UCSD-AML1 (cell line): ENCODE data around the gene COPE.
"Not testable (repeated sequence)": the region's sequence is repeated elsewhere in the genome, so short reads cannot be mapped to it uniquely, and the experiment has no call there.

Source experiments
- DNase-seq: peaks from one replicate; lab custom pipeline; 2025; ENCODE audit not compliant: unreplicated experiment; lab: John Stamatoyannopoulos, UW

COPE gene

DNA sequence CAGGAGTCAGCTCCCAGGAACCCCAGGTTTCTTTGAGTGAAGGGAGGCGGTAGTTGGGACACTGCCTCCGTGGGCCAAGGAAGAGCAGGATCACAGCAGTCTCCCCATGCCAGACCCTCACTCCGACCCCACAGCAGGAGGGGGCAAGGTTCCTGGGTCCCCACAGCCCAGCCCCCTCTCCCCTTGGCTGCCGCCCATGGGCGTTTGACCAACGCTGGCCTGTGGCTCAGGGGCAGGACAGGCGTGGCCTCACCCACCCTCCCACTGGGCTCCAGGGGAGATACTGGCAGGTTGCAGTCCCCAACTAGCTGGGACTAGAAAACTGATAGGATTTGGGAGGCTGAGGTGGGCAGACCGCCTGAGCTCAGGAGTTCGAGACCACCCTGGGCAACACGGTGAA, 9.2 kb downstream of the COPE start:
- no peak for DNase-seq

DNA sequence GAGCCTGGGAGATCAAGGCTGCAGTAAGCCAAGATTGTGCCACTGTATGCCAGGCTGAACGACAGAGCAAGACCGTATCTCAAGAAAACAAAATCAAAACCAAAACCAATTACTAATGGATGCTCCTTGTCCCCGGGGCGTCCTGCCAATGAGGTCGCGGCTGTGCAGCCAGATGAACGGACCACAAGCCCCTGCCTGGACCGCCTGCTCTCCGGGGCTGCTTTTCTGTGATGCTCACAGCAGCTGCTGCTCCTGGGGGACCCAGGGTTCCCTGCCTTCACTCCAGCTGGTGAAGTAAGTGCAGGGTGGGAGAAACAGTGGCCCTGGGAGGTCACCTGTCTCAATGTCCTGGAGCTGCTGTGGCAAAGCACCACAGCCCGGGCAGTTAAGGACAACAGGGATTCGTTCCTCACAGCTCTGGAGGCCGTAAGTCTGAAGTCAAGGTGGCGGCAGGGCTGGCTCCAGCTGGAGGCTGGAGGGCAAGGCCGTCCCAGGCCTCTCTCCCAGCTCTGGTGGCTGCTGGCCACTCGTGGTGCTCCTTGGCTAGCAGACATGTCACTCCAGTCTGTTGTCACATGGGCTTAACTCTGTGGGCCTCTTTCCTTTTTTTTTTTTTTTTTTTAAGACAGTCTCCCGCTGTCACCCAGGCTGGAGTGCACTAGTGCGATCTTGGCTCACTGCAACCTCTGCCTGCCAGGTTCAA, 10.1 kb downstream of the COPE start:
- no peak for DNase-seq

DNA sequence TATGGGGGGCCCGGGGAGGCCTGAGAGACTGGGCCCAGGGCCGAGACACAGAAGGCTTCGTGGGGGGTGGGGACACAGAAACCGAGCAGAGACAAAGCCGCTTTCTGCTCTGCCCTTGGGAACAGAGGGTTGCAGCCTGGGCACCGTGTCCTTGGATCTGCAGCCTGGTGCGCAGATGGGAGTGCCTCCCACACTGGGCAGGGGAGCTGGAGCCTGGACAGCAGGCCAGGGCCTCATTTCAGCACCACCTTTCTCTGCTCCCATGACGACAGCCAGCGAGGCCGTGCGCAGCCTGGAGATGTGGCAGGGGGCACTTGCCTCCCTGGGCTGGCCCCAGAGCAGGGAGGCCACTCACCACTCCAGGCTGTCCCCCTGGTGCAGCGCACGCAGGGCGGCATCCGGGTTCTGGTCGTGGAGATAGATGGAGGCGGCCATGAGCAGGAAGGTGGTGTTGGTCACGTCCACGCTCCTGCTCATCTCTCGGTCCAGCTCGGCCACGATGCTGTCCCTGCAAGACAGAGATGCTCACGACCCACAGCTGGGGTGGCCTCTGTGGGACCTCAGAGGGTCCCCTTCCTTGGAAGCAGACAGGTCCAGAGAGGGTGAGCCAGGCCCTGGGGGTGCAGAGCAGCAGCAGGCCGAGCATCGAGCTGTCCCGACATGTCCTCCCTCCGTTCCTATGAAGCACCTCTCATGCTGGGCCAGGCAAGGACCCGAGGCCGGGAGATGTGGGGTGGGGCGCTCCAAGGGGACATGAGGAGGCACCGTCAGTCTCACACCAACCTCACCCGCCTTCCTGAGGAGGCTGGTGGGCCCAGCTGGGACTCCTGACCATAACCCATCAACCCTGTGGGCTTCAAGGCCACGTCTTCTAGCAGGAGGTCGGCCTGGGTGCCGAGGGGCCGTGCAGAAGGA, 12.3 kb downstream of the COPE start:
- no peak for DNase-seq

DNA sequence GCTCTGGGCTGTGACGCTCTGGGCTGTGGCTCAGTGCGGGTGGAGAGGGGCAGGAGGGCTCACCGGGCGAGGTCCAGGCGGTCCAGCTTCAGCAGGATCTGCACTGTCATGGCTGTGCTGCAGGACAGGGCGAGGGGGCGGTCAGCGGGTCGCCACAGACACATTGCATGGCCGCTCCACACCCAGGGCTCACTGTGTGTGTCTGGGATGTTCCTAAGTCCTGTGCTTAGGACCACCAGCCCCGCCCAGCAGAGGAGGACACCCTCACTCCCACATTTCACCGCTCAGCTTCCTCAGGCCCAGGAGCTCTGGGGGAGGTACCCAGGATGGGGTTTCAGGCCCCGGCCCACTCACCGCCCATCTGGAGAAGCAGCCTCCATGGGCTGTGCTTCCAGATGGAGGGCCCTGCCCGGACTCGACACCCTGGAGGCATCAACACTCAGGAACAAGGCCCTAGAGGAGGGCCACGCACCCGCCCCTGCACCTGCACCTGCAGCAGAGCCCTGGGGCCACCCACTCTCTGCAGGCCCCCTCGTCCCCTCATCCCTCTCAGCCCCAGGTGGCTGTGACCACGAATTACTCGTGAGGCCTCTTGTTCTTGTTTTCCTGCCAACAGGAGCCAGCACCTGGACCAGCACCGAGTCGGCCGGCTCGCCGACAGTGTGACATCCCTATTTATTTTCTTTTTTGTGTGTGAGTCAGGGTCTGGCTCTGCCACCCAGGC, 13.5 kb downstream of the COPE start:
- no peak for DNase-seq

DNA sequence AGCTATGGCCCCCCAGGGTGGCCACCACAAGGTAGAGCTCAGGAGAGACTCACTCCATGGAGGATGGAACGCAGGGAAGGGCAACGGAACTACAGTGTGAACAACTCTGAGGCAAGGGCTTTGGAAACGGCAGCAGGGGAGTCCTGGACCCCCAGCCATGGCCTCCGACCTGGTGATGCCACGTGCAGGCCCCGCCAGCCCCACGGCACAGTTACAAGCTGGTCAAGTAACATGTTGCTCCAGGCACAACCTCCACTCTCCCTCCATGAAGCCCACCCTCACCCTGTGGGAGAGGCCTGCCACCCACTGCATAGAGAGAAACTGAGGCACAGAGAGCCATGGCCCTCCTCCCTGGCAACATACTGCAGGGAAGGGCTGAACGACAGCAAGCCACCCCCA, 14.1 kb downstream of the COPE start:
- DNase-seq: no peak

DNA sequence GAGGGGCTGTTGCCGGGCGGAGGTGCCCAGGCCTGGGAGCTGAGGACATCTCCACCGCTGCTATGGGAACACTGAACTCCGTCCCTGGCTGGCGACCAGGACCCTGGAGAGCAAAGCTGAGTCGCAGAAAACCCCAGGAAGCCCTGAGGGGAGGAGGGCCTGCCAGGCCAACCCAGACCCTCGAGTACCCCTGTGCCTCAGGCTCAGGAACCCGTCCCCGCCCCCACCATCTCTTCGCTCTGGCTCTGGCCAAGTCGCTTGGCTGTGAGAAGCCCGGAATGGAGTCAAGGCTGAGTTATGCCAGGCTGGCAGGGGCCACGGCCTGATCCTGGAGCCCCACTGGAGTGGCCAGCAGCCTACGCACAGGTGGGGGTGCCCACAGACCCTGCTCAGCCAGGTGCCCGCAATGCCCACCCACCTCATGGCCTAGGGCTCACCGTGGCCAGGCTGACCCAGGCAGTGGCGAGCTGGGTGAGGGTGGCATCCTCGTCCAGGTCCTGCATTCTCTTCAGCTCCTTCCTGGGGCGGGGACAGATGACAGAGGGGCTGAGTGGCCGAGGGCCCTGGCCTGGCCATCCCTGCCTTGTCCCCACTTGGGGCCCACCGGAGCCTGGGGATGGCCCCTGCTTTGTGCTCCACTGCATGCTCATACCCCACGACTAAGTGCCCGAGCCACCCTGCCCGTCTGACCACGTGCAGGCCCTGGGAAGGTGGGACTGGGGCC, 14.7 kb downstream of the COPE start:
- DNase-seq: no peak

DNA sequence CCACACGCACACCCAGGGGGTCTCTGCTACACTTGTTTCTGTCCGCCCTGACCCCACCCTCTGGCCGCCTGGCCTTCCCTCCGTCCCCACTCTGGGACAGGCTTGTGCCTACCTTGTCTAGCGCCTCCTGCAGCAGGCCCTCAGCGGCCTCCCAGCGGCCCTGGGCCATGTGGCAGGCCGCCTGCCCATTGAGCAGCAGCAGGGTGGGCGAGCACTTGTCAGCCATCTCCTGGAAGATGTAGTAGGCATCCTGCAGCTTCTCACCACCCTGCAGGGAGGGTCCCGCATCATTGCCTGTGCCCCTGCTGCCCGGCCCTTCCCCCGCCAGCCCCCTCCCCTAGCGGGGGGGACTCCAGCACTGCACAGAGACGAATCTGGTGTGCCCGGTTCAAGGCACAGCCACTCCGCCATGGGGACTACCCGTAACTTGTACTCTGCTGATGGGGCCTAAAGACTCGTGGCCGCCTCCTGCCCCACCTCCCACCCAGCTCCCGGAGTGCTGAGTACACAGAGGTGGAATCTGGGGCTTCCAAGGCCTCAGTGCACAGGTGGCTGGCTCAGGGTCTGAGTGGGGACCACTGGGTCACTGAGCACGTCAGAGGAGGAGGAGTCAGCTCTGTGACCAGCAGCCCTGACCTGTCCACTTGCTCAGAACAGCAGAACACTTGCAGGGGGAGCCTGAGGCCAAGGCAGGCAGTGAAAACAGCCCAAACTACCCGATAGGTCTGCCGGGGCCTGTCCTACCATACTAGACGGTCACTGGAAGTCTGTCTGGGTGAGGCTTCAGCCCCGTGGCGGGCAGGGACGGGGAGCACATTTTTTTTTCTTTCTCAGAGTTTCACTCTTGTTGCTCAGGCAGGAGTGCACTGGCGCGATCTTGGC, 15.8 kb downstream of the COPE start:
- no peak for DNase-seq

DNA sequence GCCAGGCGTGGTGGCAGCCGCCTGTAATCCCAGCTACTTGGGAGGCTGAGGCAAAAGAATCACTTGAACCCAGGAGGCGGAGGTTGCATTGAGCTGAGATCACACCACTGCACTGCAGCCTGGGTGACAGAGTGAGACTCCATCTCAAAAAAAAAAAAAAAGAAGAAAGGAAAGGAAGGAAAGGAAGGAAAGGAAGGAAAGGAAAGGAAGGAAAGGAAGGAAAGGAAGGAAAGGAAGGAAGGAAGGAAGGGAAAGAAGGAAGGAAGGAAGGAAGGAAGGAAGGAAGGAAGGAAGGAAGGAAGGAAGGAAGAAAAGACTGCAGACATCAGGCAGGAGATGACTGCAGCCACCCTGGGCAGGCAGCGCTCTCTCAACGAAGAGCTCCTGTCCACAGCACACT, 16.7 kb downstream of the COPE start:
- not testable (repeated sequence) for DNase-seq

DNA sequence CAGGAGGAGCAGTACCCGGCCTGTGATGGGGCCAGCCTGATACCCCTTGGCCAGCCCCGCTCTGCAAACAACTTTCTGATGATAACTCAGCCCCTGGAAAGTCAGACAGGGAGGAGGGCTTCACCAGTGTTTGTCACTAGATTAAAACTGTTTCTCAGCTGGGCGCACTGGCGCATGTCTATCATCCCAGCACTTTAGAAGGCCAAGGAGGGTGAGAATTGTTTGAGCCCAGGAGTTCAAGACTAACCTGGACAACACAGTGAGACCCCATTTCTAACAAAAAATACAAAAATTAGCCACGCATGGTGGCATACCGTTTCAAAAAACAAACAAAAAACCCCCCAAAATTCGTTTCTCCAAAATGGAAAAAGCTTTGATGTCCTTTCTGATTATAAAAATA, 17.7 kb downstream of the COPE start:
- DNase-seq: no peak

DNA sequence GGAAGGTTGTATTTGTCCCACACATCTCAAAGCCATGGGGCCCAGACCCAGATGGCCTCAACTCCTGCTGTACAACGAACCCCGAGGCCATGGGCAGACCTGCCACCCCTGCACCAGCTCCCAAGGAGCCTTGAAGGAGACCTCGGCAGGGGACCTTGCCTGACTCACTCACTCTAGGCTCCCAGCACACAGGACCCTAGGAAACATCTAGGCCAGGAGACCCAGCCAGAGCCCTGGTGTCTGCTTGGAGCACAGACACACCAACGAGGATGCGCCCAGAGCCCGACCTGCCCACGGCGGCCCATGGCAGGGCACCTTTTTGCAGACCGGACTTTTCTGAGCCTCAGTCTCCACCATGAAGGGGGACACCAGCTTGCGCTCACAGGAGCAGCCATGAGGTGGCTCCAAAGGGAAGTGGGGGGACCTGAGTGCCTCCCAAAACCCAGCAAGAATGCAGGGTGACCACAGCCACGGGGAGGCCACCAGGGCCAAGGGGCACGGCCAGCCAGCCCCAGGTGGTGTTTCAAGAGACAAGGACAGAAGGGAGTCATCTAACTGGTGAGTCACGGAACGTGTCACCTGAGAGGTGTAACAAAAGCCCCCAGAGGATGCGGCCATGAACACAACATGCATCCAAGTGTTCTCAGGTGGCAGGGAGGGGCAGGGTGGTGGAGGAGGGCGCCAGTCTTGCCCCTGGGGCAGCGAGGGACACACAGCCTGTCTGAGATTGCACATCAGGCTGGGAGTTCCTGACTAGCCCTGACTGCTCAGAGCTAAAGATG, 18.3 kb downstream of the COPE start:
- no peak for DNase-seq

DNA sequence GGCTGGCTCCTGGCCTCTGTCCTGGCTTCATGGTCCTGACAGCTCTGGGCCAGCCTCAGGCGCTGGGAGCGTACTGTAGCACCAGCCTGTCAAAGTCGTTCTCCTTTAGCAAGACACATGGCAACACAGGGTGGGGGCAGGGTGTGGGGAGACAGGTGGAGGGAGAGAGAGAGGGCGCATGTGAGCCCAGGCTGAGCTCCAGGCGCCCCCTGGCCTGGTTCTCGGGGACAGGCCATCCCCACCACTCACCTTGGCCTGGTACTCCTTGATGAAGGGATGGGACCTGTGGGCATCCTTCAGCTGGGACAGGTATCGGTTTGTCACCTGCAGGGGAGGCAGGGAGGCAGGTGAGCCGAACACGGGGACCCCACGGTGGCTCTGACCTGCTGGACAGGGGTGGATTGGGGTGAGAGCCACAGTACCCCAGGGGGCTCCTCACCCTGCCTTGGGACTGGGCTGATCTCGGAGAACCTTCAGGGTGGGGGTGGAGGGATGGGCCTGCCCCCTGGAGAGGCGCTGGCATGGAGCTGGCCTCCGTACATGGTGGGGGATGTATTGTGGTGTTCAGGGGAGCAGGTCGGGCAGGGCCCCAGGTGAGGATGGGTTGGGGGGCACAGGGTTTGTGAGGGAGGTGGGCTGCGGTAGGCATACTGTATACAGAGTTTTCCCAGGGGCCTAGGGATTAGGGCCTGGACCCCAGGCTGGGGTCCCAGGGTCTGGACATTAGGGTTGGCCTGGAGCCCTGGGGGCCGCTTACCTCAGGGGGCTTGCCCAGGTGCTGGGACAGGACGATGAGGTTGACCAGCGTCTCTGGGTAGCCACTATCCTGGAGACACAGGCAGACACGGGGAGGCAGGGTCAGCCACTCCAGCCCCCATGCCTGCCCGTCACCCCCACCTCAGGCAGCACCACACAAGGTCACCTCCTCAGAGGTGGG, 19.3 kb downstream of the COPE start:
- no peak for DNase-seq

DNA sequence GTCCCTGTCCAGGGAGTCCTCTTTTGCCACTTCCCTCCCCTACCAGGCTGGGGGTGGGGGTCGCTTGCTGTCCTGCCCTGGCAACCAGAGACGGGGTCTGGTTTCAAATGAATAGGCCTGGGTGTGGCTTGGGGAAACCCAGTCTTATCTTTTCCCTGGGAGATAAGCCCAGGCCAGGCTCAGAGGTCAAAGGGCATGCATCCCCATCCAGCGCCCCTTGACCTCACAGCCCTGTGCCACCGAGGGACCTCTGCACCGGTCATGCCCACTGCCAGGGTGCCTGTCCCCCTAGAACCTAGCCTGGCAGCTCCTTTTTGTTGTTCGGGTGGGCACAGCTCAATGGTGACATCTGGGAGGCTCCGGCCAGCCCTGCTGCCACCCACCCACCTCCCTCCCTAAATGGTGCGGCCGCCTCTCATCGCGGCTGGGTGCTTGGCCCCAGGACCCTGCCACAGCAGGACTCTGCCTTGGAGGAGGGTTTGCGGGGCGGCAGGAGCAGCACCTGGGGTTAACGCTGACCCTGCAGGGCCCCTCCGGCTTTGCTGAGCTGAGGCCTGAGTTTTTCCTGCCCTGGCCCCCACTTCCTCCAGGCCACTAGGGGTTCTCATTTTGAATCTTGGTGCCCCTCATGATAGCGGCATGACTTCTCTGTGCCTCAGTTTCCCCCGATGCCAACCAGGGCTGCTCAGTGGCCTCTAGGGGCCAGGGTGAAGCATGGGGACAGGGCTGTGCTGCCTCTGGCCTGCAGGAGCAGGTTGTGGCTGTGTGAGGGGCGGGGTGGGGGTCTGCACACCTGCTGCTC, 20.4 kb downstream of the COPE start:
- DNase-seq: no peak

DNA sequence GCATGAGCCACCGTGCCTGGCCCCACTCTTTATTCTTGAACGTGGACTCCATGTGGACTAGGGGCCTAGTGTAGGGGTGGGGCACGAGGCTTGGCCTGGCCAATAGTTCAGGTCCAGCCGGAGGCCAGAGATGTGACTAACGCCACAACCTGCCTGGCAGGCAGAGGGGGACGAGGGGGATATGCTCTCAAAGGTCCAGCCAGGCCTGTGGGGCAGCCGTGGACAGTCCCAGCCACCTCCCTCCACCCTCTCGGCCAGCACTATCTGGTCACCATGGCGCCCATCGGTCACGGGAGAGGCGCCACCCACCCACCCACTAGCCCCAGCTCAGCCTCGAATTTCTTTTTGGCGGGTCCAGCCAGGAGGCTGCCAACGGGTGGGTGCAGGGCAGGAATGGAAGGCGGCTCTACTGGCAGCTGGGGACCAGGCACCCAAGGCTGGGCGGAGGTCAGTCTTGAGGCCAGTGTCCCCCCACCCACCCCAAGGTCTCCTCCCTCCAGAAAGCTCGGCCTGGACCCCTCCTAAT, 21.0 kb downstream of the COPE start:
- DNase-seq: no peak

DNA sequence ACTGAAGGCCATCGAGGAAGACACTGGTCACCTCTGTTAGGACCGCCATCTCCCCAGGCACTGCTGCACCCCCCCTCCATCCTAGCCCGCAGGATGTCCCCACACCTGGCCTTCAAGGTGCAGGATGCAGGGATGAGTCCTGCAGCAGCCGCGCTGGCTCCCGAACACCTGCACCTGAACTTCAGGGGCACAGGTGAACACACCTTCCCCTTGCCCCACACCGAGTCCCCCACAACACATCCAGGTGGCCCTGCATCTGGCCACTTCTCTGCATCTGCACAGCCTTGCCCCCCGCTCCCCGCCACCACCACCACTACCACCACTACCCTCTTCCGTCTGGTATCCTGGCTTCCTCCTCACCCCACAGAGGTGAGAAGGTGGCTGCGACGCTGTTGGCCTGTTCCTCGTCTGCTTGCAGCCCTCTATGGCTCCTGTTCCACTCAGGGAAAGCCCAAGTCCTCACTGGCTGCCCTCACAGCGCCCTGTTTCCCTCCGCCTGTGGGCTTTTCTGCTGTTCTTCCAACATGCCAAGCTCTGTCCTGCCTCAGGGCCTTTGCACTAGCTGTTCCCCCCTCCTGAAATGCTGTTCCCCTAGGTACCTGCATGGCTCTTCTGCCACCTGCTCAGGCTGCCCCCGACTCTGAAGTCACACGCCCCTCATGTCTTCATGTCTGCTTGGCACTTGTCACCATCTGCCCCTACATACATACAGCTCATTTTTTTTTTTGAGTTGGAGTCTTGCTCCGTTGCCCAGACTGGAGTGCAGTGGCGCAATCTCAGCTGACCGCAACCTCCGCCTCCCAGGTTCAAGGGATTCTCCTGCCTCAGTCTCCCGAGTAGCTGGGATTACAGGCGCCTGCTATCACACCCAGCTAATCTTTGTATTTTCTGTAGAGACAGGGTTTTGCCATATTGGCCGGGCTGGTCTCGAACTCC, 21.8 kb downstream of the COPE start:
- no peak for DNase-seq

DNA sequence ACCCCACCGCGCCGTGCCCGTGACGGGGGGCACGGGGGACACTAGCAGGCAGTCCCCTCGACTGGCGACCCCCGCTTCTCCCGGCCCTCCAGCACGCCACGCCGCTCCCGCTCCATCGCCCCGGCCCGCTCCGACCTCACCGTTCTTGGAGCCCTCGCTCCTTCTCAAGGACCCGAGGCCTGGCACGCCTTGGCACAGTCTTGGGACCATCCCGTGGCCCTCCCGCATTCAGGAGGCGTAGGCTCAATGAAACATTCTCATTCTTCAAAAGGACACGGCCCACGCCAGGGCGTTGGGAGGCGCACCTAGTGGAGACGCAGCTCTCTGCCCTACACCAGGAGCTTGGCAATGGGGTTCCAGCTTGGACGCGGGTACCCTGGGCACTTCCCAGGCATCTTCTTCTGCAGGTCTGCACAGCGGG, 22.8 kb downstream of the COPE start:
- no peak for DNase-seq

DNA sequence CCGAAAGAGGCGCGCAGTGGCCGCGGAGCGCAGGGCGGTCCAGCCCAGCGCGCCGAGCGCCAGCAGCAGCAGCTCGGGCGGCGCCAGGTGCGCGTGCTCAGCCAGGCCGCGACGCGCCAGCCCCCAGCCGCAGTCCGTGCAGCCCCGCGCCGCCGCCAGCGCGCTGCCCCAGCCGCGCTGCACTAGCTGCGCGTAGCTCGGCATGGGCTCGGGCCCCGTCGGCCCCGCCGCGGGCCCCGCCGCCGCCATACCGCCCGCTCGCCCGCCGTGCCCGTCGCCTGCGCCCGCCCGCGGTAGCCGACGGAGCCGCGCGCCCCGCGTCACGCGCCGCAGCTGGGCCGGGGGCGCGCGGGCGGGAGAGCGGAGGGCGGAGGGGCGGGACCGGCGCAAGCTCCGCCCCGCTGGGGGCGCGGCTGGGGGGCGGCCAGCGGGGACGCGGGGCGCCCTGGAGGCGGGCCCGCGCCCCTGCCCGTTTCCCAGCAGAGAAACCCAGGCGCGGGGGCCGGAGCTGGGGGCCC, 23.3 kb downstream of the COPE start, which contains the start of gene CERS1:
TSS of gene CERS1 (minus strand) at position 335 of the 518 bp plus-strand sequence. CDS start at position 249, 86 bp downstream.
- DNase-seq: no peak
